Central memory CD8-positive, alpha-beta T cell (primary cell): Measurements from ENCODE around the gene DNAJC4.

ENCODE experiments used
- ATAC-seq: fragments of 150-1000 bp; cut with Tn5 transposase; replicated peaks from 2 replicates; pipeline ENCODE4 v1.10.0; 2022; ENCODE audit warnings: mild to moderate bottlenecking, moderate FRiP score, moderate number of reproducible peaks; ENCODE audit not compliant: poor library complexity, severe bottlenecking; ENCODE audit errors: extremely low read depth
- DNase-seq, 2 donors: peaks; one replicate each; pipeline ENCODE4 v3.0.0; 2021; ENCODE audit warnings: low spot score in 2 of 2
- H3K27ac Mint-ChIP-seq: one replicate; pipeline ENCODE4 v1.8.0; 2022; ENCODE audit warnings: low read depth, mild to moderate bottlenecking, moderate library complexity, mixed read lengths
- H3K27me3 Mint-ChIP-seq: one replicate; pipeline ENCODE4 v1.8.0; 2022; ENCODE audit warnings: mixed read lengths
- H3K36me3 Mint-ChIP-seq: one replicate; pipeline ENCODE4 v1.8.0; 2022; ENCODE audit warnings: mild to moderate bottlenecking, moderate library complexity, mixed read lengths; ENCODE audit not compliant: insufficient read depth
- H3K4me1 Mint-ChIP-seq: one replicate; pipeline ENCODE4 v1.8.0; 2022; ENCODE audit warnings: mixed read lengths
- H3K4me3 Mint-ChIP-seq: one replicate; pipeline ENCODE4 v1.8.0; 2022; ENCODE audit warnings: mild to moderate bottlenecking, moderate library complexity, mixed read lengths
- H3K9me3 Mint-ChIP-seq: one replicate; pipeline ENCODE4 v1.8.0; 2022; ENCODE audit warnings: mixed read lengths

DNAJC4 gene

GRCh38 chr11:64237484-64237951 is 7.2 kb downstream of the DNAJC4 start:
- Mint-ChIP-seq H3K27me3 (no peaks in the 10 kb centered on the region), H3K4me3 (peak overlapping the region; percentile 20), H3K27ac (no peak overlapping the region), H3K9me3 (no peaks in the 10 kb centered on the region), H3K4me1 (peaks cover 24% of the 10 kb centered on the region), H3K36me3 (peaks cover 27% of the 10 kb centered on the region)
- no peak for DNase-seq
- ATAC-seq: no peak

GRCh38 chr11:64238076-64238475 is 7.7 kb downstream of the DNAJC4 start:
- no peak overlapping the region for H3K27ac Mint-ChIP-seq

GRCh38 chr11:64238999-64239398 is 8.7 kb downstream of the DNAJC4 start:
- H3K4me1 Mint-ChIP-seq: peaks cover 33% of the 10 kb centered on the region
- H3K27me3 Mint-ChIP-seq: no peaks in the 10 kb centered on the region

More at GRCh38 chr11:64238076-64238475, 7.7 kb downstream of the DNAJC4 start:
- peaks cover 26% of the 10 kb centered on the region for H3K4me1 Mint-ChIP-seq
- no peak for DNase-seq
- no peaks in the 10 kb centered on the region for H3K27me3 Mint-ChIP-seq
- peaks cover 26% of the 10 kb centered on the region for H3K36me3 Mint-ChIP-seq
- no peak for ATAC-seq
- no peaks in the 10 kb centered on the region for H3K9me3 Mint-ChIP-seq
- H3K4me3 Mint-ChIP-seq: no peak overlapping the region

GRCh38 chr11:64239662-64240434 is 9.5 kb downstream of the DNAJC4 start:
- peak overlapping the region; percentile 97 for H3K27ac Mint-ChIP-seq
- H3K27me3 Mint-ChIP-seq: no peaks in the 10 kb centered on the region
- H3K36me3 Mint-ChIP-seq: peaks cover 27% of the 10 kb centered on the region
- H3K4me3 Mint-ChIP-seq: peak overlapping the region; percentile 96
- ATAC-seq: no peak
- peaks cover 34% of the 10 kb centered on the region for H3K4me1 Mint-ChIP-seq
- H3K9me3 Mint-ChIP-seq: no peaks in the 10 kb centered on the region
- no peak for DNase-seq

More at GRCh38 chr11:64238999-64239398, 8.7 kb downstream of the DNAJC4 start:
- DNase-seq (no peak), ATAC-seq (no peak)
- Mint-ChIP-seq H3K27ac (peak overlapping the region; percentile 97), H3K4me3 (no peak overlapping the region), H3K36me3 (peaks cover 27% of the 10 kb centered on the region), H3K9me3 (no peaks in the 10 kb centered on the region)

DNA sequence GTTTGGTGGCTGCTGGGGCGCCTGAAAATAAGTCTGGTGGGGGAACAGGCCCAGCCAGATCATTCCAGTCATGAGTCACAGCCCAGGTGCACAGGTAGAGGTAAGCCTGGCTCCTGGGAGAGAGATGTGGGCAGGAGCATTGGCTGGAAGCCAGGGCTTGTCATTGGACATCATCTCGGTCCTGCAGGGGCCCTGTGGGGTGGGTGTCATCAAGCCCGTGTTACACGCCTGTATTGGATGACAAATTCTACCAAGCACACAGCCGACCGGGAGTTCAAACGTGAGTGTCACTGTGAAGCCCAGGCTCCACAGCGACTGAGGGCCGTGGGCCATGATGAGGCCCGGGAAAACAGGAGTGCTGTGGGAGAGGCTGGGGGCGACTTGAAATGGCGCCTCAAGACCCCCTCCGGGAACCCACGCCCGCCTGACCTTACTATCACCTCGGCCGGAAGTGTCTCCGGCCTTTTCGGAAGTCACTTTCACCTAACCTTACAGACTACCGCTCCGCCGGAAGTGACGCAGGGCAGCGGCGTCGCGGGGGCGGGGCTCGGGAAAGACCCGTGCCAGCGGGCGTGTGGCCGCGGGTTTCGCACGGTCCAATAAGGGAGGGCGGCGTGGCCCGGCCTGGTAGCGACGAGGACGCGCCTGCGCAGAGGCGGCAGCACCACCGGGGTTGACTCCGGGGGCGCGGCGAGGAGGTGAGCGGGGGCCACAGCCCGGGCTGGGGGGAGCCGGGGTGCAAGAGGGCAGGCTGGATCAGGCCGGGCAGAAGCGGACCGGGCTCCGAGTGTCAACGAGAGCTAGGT is 10.3 kb downstream of the DNAJC4 start, which contains the start of gene FKBP2:
TSS of gene FKBP2 (plus strand) at position 661 of the 806 bp plus-strand sequence. CDS start 1,293 bp downstream, outside the sequence.
- ATAC-seq (peak; percentile 67), DNase-seq (peak; percentile 95 to 97)
- Mint-ChIP-seq H3K9me3 (no peaks in the 10 kb centered on the region), H3K36me3 (peaks cover 29% of the 10 kb centered on the region), H3K27me3 (no peaks in the 10 kb centered on the region), H3K4me3 (peak within 1 kb of the TSS; percentile 96), H3K27ac (peak within 1 kb of the TSS; percentile 97), H3K4me1 (peaks cover 34% of the 10 kb centered on the region)

DNA sequence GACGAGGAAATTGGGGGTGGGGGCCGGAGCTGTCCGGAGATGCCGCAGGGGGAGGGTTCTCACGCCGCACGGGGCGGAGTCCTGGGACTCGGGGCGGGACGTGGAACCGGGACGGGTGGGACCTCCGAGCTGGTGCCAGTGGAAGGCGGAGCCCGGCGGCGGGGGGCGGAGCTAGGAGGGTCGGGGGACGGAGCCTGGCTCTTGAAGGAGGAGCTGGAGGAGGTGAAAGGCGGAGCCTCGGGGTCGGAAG is 10.8 kb downstream of the DNAJC4 start:
- H3K4me3 Mint-ChIP-seq: peak overlapping the region; percentile 96
- H3K9me3 Mint-ChIP-seq: no peaks in the 10 kb centered on the region
- no peaks in the 10 kb centered on the region for H3K27me3 Mint-ChIP-seq
- peaks cover 38% of the 10 kb centered on the region for H3K4me1 Mint-ChIP-seq
- DNase-seq (peak; percentile 100), ATAC-seq (peak; percentile 69)
- peak overlapping the region; percentile 97 for H3K27ac Mint-ChIP-seq
- peaks cover 31% of the 10 kb centered on the region for H3K36me3 Mint-ChIP-seq

- DNase-seq: peak in 1 of 2 donors; percentile 44
- Mint-ChIP-seq H3K27ac (peak overlapping the region; percentile 97), H3K36me3 (peaks cover 31% of the 10 kb centered on the region), H3K27me3 (no peaks in the 10 kb centered on the region), H3K9me3 (no peaks in the 10 kb centered on the region), H3K4me3 (peak overlapping the region; percentile 96), H3K4me1 (peaks cover 39% of the 10 kb centered on the region)
- ATAC-seq: peak; percentile 58
These were observed 11.4 kb downstream of the DNAJC4 start for GRCh38 chr11:64241491-64242374.

DNA sequence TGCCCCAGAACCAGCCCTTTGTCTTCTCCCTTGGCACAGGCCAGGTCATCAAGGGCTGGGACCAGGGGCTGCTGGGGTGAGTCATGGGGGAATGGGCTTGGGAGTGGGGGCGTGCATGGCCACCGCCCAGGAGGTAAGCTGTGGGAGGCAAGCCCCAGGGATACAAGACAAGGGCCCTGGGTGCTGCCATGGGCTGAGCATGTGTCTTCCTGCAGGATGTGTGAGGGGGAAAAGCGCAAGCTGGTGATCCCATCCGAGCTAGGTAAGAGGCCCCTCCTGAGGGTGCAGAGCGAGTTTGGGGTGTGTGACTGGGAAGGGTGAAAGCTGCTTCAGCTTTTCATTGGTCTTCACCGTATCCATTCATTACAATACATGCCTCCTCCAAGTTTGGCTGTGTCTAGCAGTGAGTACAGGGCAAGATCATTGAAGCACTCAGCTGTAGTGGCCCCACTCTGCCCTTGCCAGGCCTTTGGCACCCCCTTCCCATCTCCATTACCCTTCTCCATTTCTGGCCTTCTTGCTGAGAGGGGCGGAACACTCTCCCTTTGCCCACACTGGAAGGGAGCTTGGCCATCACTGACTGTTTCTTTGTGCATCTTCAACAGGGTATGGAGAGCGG is 13.0 kb downstream of the DNAJC4 start:
- H3K9me3 Mint-ChIP-seq: no peaks in the 10 kb centered on the region
- DNase-seq: no peak
- peak overlapping the region; percentile 96 for H3K4me3 Mint-ChIP-seq
- H3K36me3 Mint-ChIP-seq: peaks cover 33% of the 10 kb centered on the region
- H3K4me1 Mint-ChIP-seq: peaks cover 55% of the 10 kb centered on the region
- H3K27me3 Mint-ChIP-seq: no peaks in the 10 kb centered on the region
- ATAC-seq: no peak
- H3K27ac Mint-ChIP-seq: peak overlapping the region; percentile 97

DNA sequence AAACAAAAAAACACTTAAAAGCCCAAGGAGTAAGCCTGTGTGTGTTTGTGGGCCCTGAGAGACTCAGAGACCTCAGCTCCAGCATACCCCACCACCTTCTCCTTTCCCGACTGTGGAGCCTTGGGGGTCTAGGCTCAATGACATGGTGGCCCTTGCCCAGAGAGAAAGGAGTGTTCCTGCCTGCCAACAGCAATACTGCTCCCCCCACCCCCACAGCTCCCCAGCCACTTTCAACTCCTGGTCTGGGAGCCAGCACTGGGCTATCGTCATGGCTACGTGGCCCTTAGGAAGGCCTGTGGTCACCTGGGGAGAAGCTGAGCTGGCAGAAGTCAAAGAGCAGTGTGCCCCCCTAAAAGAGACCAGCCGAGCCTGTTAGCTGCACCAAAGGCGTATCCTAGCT is 13.8 kb downstream of the DNAJC4 start:
- H3K36me3 Mint-ChIP-seq: peaks cover 30% of the 10 kb centered on the region

GRCh38 chr11:64244966-64245365 is 14.6 kb downstream of the DNAJC4 start:
- peak overlapping the region; percentile 83 for H3K4me3 Mint-ChIP-seq
- no peaks in the 10 kb centered on the region for H3K27me3 Mint-ChIP-seq
- H3K9me3 Mint-ChIP-seq: no peaks in the 10 kb centered on the region
- H3K27ac Mint-ChIP-seq: peak overlapping the region; percentile 93
- peaks cover 28% of the 10 kb centered on the region for H3K36me3 Mint-ChIP-seq
- ATAC-seq: no peak
- DNase-seq: no peak
- peaks cover 56% of the 10 kb centered on the region for H3K4me1 Mint-ChIP-seq

More for the DNA sequence above, 13.8 kb downstream of the DNAJC4 start:
- Mint-ChIP-seq H3K27ac (peak overlapping the region; percentile 97), H3K4me3 (peak overlapping the region; percentile 96), H3K27me3 (no peaks in the 10 kb centered on the region), H3K9me3 (no peaks in the 10 kb centered on the region), H3K4me1 (peaks cover 57% of the 10 kb centered on the region)
- ATAC-seq (no peak), DNase-seq (no peak)

DNA sequence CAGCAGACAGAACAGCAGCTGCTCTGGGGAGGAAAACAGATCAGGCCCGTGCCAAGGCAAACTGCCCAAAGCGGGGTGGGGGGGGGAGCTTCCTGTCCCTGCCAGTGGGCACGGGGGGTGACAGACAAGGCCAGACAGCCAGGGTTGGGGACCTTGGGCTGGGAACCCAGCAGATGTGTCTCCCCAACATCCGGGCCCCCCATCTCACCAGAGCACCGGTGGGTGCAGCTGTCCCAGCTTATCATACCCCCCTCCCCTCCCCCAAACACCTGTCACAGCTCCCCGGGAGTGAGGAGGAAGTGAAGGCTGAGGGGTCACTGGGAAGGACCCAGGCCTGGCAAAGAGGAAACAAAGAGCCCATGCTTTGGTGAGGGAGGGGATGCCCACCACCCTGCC is 15.1 kb downstream of the DNAJC4 start:
- ATAC-seq (peak; percentile 20), DNase-seq (peak in 1 of 2 donors; percentile 67)
- peaks cover 51% of the 10 kb centered on the region for H3K4me1 Mint-ChIP-seq
- peaks cover 27% of the 10 kb centered on the region for H3K36me3 Mint-ChIP-seq
- peak overlapping the region; percentile 83 for H3K4me3 Mint-ChIP-seq
- no peaks in the 10 kb centered on the region for H3K27me3 Mint-ChIP-seq
- H3K27ac Mint-ChIP-seq: peak overlapping the region; percentile 93
- H3K9me3 Mint-ChIP-seq: no peaks in the 10 kb centered on the region
